SU-DHL-6 (cell line): Measurements from ENCODE around the gene C16orf78.

Experiments
- H2AFZ ChIP-seq: fragments of 200-600 bp; sonication (generic); 2 replicates; pipeline ENCODE4 v1.6.1; 2014; ENCODE audit warnings: low read depth, mild to moderate bottlenecking, moderate library complexity, mixed read lengths, antibody characterized with exemption, low read length; ENCODE audit not compliant: severe bottlenecking
- H3F3A ChIP-seq: fragments of 200-600 bp; shearing (Covaris generic); 2 replicates; pipeline ENCODE4 v1.6.0; 2016; ENCODE audit warnings: antibody characterized with exemption, mild to moderate bottlenecking; ENCODE audit not compliant: insufficient read depth
- H3K27ac ChIP-seq: fragments of 200-600 bp; sonication (generic); 2 replicates; pipeline ENCODE4 v1.5.1; 2016; ENCODE audit warnings: low read depth, mild to moderate bottlenecking, low read length, moderate library complexity, mixed read lengths
- H3K27me3 ChIP-seq: fragments of 200-600 bp; sonication (generic), shearing (Covaris generic); 2 replicates; pipeline ENCODE4 v1.6.0; 2014; ENCODE audit warnings: mild to moderate bottlenecking, low read length
- H3K36me3 ChIP-seq: fragments of 200-600 bp; sonication (generic); 2 replicates; pipeline ENCODE4 v1.6.1; 2014; ENCODE audit warnings: mild to moderate bottlenecking, low read length, mixed read lengths
- H3K4me2 ChIP-seq: fragments of 300-600, 200-600 bp; shearing (Covaris generic), sonication (generic); 2 replicates; pipeline ENCODE4 v1.6.0; 2014; ENCODE audit warnings: low read length, low read depth, mild to moderate bottlenecking; ENCODE audit not compliant: poor library complexity, severe bottlenecking
- H3K4me3 ChIP-seq: fragments of 200-600 bp; sonication (generic); 2 replicates; pipeline ENCODE4 v1.5.1; 2014; ENCODE audit warnings: antibody characterized with exemption, low read length, mild to moderate bottlenecking, mixed read lengths; ENCODE audit not compliant: insufficient read depth, poor library complexity, severe bottlenecking
- H3K79me2 ChIP-seq: fragments of 200-600 bp; sonication (generic); 2 replicates; pipeline ENCODE4 v1.6.1; 2014; ENCODE audit warnings: mild to moderate bottlenecking, low read length, moderate library complexity; ENCODE audit not compliant: insufficient read depth
- H3K9ac ChIP-seq: fragments of 200-600 bp; sonication (generic); 2 replicates; pipeline ENCODE4 v1.7.0; 2014; ENCODE audit warnings: mild to moderate bottlenecking, low read length
- H3K9me2 ChIP-seq: fragments of 200-600 bp; sonication (generic); replicated peaks from 2 replicates; pipeline ENCODE4 v1.6.1; 2014; ENCODE audit warnings: low read length; ENCODE audit not compliant: insufficient read depth
- H3K9me3 ChIP-seq: fragments of 200-600 bp; sonication (generic); 2 replicates; pipeline ENCODE4 v1.6.1; 2014; ENCODE audit warnings: low read length, mixed read lengths; ENCODE audit not compliant: insufficient read depth
- H4K20me1 ChIP-seq: fragments of 200-600 bp; sonication (generic); 2 replicates; pipeline ENCODE4 v1.6.1; 2014; ENCODE audit warnings: low read depth, mild to moderate bottlenecking, antibody characterized with exemption, low read length, moderate library complexity, mixed read lengths
- EZH2phosphoT487 ChIP-seq: fragments of 200-600 bp; sonication (generic), shearing (Covaris generic); conservative IDR thresholded peaks from 2 replicates; pipeline ENCODE4 v1.6.1; 2018; ENCODE audit warnings: mild to moderate bottlenecking, antibody characterized with exemption, low read length, moderate library complexity, mixed read lengths
- TF ChIP-seq, protein P1 (sequence below): fragments of 200-600 bp; sonication (generic); IDR thresholded peaks from one replicate; pipeline ENCODE4 v1.5.1; 2017; ENCODE audit warnings: antibody characterized with exemption, mild to moderate bottlenecking, low read length, moderate library complexity; ENCODE audit not compliant: insufficient read depth, poor library complexity, severe bottlenecking

The C16orf78 gene

GRCh38 chr16:49382916-49383315 is 9.3 kb downstream of the C16orf78 start:
- TF ChIP-seq EZH2phosphoT487, result no peak
- TF ChIP-seq, protein P1, sequence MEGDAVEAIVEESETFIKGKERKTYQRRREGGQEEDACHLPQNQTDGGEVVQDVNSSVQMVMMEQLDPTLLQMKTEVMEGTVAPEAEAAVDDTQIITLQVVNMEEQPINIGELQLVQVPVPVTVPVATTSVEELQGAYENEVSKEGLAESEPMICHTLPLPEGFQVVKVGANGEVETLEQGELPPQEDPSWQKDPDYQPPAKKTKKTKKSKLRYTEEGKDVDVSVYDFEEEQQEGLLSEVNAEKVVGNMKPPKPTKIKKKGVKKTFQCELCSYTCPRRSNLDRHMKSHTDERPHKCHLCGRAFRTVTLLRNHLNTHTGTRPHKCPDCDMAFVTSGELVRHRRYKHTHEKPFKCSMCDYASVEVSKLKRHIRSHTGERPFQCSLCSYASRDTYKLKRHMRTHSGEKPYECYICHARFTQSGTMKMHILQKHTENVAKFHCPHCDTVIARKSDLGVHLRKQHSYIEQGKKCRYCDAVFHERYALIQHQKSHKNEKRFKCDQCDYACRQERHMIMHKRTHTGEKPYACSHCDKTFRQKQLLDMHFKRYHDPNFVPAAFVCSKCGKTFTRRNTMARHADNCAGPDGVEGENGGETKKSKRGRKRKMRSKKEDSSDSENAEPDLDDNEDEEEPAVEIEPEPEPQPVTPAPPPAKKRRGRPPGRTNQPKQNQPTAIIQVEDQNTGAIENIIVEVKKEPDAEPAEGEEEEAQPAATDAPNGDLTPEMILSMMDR, result peak; percentile 36
- H3K79me2 ChIP-seq, result no peaks in the 10 kb centered on the region
- H3K36me3 ChIP-seq, result no peaks in the 10 kb centered on the region
- H3F3A ChIP-seq, result no peaks in the 10 kb centered on the region
- H3K9me3 ChIP-seq, result no peaks in the 10 kb centered on the region
- H3K27ac ChIP-seq, result no peak overlapping the region
- H3K9me2 ChIP-seq, result no peaks in the 10 kb centered on the region
- H4K20me1 ChIP-seq, result no peaks in the 10 kb centered on the region
- no peak overlapping the region for H3K4me2 ChIP-seq
- no peak overlapping the region for H2AFZ ChIP-seq
- no peaks in the 10 kb centered on the region for H3K27me3 ChIP-seq
- no peak overlapping the region for H3K9ac ChIP-seq
- H3K4me3 ChIP-seq, result no peak overlapping the region

DNA sequence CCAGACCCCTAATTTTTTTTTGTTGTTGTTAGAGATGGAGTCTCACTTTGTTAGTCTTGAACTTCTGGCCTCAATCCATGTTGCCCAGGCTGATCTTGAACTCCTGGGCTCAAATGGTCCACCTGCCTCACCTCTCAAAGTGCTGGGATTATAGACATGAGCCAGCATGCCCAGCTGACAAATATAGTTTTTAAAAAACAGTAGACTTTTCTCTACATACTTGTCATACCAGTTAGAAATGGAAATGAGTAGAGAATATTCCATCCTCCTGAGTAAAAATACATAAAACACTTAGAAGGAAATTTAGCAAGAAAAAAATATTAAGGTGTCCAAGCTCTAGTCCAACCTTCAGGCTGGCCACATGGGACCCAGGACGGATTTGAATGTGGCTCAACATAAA is 21.4 kb downstream of the C16orf78 start:
- Histone ChIP-seq H3K27ac (no peak overlapping the region), H3K9me2 (no peaks in the 10 kb centered on the region), H3K9me3 (no peaks in the 10 kb centered on the region), H3K4me2 (no peak overlapping the region), H3K9ac (no peak overlapping the region), H2AFZ (no peak overlapping the region), H3F3A (no peaks in the 10 kb centered on the region), H3K79me2 (no peaks in the 10 kb centered on the region), H3K4me3 (no peak overlapping the region), H3K36me3 (no peaks in the 10 kb centered on the region), H4K20me1 (no peaks in the 10 kb centered on the region), H3K27me3 (no peaks in the 10 kb centered on the region)
- no peak for TF ChIP-seq EZH2phosphoT487
- TF ChIP-seq, protein P1, result no peak

DNA sequence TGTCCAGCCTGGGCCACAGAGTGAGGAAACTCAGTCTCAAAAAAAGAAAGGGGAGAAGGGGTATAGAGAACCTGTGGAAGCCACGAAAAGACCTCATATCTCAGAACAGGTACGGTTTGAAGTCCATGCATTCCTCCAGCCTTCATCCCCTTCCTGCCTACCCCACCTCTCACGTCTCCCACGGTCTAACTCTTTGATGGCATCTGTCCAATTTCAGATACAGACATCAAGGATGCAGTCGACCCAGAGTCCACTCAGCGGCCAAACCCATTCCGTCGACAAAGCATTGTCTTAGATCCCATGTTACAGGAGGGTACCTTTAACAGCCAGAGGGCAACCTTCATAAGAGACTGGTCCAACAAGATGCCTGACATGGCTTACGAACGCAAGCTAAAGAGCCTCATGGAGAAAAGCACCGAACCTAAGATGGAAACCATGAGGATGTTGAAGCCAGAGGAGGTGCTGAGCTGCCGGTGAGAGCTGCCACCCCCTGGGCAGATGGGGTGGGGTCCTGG is 22.7 kb downstream of the C16orf78 start:
- Histone ChIP-seq H3K27me3 (no peaks in the 10 kb centered on the region), H3K27ac (no peak overlapping the region), H3K4me2 (no peak overlapping the region), H3K9me2 (no peaks in the 10 kb centered on the region), H3K79me2 (no peaks in the 10 kb centered on the region), H4K20me1 (no peaks in the 10 kb centered on the region), H3F3A (no peaks in the 10 kb centered on the region), H3K4me3 (no peak overlapping the region), H2AFZ (no peak overlapping the region), H3K9ac (no peak overlapping the region), H3K9me3 (no peaks in the 10 kb centered on the region), H3K36me3 (no peaks in the 10 kb centered on the region)
- TF ChIP-seq, protein P1, result no peak
- TF ChIP-seq EZH2phosphoT487, result no peak

- Histone ChIP-seq H3K4me3 (no peak overlapping the region), H3K9me3 (no peaks in the 10 kb centered on the region), H3K9me2 (no peaks in the 10 kb centered on the region)
Measured at GRCh38 chr16:49398761-49399160, 25.2 kb downstream of the C16orf78 start.

More at GRCh38 chr16:49398761-49399160, 25.2 kb downstream of the C16orf78 start:
- no peak overlapping the region for H2AFZ ChIP-seq
- H3F3A ChIP-seq, result no peaks in the 10 kb centered on the region
- no peaks in the 10 kb centered on the region for H3K27me3 ChIP-seq
- H3K79me2 ChIP-seq, result no peaks in the 10 kb centered on the region
- no peak overlapping the region for H3K4me2 ChIP-seq
- no peaks in the 10 kb centered on the region for H3K36me3 ChIP-seq
- no peak for TF ChIP-seq EZH2phosphoT487
- TF ChIP-seq, protein P1, result no peak
- H3K27ac ChIP-seq, result no peak overlapping the region
- no peaks in the 10 kb centered on the region for H4K20me1 ChIP-seq
- no peak overlapping the region for H3K9ac ChIP-seq
